ENCODE measurements around the gene FXYD6.

Gene FXYD6

DNA sequence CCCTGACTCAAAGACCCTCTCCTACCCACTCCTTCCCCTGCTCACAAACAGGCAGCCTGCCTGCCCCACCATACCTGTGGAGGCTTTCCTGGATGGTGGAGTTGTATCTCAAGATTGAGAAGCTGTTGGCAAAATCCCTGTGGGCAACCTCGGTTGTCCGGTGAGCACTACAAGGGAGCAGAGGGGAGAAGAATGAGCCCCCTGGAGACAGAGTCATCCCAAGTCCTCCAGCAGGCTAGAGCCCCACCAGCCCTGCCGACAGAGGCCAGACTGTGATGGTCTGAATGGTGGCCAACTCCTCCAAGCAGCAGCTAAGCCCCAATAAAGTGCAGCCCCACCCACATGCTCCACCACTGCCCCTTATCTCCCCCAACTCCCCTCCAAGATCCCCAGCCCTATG lies 35.2 kb upstream of the FXYD6 start:
- no peak for DNase-seq (ENCODE audit: low read depth)
- H3K4me3 ChIP-seq (ENCODE audit: low read depth, low read length) = no peak overlapping the region

DNA sequence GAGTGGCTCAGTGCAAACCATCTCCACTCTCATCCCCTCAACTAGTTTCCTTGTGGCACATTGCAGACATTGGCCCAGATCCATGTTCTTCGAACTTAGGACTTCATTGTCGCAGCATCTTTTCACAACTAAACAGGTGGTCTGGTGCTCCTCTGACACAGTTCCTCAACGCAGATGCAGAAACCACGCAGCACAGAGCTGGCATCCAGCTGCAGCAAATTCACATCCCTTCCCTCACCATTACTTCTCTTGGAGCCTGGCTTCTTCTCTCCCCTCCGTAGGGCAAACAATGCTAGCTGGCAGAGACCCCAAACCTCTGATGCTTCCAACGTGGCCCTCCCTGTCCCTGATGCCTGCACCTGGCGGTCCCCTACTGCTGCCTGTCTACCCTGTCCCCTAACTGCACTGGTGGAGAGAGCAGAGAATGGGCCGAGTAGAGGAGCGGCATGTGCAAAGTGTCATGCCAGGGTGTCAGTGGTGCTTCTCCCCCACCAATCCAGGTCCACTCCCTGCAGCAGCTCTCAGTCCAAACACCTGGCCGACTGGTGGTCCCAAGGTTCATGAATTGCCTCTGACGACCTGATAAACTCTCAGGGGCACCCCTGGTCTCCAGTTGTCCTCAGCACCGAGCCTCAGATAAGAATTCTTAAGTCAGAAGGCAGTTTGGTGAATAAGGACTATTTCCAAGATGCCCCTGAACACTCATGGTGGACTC lies 34.6 kb upstream of the FXYD6 start:
- no peak for DNase-seq (ENCODE audit: low read depth)
- H3K4me3 ChIP-seq (ENCODE audit: low read depth, low read length) = no peak overlapping the region

DNA sequence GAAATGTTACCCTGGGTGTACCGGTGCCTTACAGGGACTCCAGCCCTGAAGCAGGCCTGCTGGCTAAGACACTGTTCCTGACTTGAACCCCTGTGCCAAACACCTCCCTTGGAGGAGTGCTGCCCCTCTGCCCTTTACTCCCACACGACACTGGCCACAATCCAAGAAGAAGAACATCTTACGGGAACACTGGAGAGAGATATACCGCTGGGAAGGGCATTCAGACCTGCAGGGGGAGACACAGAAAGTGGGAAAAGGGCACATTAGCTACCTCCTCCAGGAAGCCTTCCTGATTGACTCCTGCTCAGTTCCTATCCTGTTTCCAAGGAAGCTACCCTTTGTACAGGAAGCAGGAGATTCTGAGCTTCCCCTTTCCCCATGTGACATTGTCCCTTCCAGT lies 34.1 kb upstream of the FXYD6 start:
- no peak overlapping the region for H3K4me3 ChIP-seq (ENCODE audit: low read depth, low read length)
- no peak for DNase-seq (ENCODE audit: low read depth)

DNA sequence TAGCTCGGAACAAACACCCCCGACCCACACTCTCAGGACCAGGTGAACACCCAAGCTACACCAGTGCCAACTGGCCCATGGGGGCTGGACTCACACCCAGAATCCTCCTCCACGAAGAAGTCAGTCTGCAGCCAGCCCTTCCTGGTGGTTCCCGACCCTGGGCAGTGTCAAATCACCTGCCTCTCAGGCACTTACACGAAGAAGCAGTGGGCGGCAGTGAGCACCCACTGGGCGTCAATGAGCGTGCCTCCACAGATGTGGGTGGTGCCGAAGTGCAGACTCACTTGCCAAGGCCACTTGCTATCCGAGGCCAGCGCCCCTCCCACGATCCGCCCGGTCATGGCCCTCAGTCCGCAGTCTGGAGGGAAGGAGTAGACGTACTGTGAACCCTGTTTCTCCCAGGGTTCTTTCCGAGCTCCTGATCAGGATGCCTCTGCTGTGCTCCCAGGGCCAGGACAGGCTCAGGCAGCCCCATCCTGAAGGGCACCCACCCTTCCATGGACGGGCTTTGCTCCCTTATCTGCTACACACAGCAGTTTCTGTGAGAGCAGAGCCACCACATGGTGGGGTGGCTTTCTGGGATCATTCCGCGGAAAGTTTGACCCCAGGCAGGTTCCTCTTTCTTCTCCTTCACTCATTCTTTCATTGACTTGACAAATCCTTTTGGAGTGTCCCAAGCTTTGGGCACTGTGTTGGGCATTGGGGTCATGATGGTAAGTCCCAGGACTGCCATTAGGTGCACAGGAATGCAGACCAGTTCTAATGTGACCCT lies 33.3 kb upstream of the FXYD6 start:
- no peak for DNase-seq (ENCODE audit: low read depth)
- H3K4me3 ChIP-seq (ENCODE audit: low read depth, low read length) = no peak overlapping the region

DNA sequence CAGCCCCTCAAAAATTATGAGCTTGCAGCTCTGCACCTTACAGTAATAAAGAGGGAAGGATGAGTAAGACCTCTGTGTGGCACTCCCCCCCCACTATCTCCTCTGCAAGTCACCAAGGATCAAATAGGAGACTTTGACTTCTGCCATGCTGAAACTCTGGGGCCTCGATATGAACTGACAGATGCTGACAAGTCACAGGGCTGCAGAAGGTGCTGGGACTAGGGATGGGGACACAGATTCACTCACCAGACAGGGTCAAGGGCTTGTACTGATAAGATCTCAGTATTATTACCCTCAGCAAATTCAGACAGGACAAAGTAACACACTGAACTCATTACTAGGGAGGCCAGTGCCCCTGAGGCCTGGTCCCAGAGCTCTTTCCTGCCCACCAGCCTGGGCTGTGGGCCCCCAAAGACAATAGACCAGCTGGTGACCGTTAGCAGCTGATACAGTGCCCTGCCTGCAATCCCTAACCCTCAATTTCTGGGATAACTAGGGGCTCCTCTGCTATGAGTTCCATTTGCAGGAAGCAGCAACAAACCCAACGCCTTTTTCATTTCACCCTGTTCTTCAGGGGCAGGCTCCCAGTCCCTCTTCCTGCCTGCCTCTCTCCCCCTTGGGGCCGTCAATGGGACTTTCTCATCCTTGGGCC lies 32.6 kb upstream of the FXYD6 start:
- DNase-seq (ENCODE audit: low read depth) = no peak

DNA sequence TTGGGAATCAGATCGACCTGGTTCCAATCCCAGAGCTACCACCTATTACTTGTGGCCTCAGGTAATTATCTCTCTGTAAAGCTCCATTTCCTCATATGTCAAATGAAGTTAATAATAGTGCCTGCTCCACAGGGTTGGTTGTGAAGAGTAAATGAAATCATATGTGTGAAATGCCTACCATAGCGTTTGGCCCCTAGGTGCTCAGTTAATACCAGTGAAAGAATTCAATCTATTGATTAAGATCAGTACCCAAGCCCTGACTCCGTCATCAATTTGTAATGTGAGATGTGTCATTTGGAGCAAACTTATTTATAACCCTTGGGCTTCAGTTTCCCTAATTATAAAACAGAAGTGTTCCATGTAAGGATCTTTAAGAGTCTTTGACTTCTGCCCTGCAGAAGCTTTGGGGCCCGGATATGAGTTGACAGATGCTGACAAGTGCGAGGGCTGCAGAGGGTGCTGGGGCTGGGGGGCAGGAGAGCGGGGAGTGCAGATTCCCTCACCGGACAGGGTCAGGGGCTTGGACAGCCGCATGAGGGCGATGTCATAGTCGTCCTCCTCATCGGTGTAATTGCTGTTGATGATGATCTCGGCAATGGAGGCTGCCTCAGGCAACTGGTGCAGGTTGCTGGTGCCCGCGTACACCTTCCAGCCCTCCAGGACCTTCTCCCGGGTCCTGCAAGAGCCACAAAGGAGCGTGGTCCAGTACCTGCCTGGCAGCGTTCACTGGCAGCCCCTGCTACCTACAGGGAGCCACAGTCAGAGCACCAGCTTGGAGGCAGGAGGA lies 31.8 kb upstream of the FXYD6 start:
- no peak overlapping the region for H3K4me3 ChIP-seq (ENCODE audit: low read depth, low read length)
- DNase-seq (ENCODE audit: low read depth) = no peak

More for the DNA sequence above, 32.6 kb upstream of the FXYD6 start:
- H3K4me3 ChIP-seq (ENCODE audit: low read depth, low read length) = no peak overlapping the region

DNA sequence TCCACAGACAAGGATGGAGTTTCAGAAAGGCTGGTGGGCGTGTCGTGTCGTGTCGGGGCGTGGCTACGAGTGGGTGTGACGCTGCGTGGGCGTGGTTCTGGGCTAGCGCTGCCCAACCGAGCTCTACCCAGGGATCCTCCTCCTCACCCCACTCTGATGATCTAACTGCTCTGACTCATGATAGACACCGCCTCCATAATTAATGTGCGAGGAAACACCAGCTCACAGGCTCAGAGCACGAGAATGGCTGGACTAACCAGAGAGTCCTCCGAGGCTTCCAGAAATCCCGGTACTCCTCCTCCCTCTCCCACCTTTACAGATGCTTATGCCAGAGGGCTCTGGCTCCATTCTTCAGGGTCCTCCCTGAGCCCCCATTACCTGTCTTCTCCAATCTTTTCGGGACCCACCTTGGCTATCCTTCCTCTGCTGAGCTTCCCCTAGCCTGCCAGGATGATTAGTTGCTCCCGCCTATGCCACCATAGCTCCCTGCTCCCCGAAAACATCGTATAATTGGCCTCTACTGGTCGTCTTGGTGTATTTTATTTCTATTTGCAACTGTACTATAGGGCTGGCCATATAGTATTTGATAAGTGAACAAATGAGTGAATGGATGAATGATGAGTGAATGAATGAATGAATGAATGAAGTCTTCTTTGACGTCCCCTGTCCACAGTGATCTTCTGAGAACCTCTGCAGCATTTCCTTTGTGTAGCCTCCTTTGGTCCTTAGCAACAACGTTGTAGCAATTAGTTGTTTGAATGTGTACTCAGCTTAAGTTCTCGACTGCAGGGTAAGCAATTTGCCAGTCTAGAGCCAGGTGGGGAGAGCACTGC lies 31.0 kb upstream of the FXYD6 start:
- H3K4me3 ChIP-seq (ENCODE audit: low read depth, low read length) = peak overlapping the region; percentile 22

DNA sequence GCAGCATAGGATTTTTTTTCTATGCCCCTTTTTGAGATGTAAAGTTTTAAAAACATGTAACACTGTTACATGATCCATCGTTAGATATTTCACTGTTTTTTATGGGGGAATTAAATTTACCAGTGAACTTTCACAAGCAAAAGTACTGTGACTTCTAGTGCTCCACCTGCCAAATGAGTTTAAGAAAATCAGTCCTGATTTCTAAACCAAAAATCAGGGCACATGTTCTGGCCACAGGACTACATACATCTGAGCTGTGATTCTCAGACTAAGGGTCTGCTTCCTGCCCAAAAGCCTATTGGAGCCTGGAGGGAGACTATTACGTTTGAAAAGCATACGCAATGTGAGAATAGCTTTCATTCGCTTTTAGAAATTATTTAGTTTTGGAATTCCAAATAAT lies 30.3 kb upstream of the FXYD6 start:
- no peak overlapping the region for H3K4me3 ChIP-seq (ENCODE audit: low read depth, low read length)
- no peak for DNase-seq (ENCODE audit: low read depth)

More for the DNA sequence above, 31.0 kb upstream of the FXYD6 start:
- DNase-seq (ENCODE audit: low read depth) = peak; percentile 86

DNA sequence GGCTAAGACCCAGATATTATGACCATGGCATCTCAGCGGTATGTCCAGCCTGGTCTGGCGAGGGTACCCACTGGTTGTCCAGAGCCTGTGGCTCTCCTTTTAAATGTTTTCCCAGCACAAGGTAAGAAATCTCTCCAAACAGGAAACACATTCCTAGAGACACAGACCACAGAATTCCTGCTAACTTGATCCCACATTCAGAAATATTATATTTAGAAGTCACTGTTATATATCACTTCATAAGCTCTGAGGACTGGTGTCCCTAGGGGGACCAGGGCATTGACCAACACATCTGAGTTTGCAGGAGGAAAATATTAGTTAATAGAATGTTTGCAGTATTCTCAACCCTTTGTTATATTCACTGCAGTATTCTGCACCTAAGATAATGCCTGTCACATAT lies 29.7 kb upstream of the FXYD6 start:
- H3K4me3 ChIP-seq (ENCODE audit: low read depth, low read length) = no peak overlapping the region
- no peak for DNase-seq (ENCODE audit: low read depth)

DNA sequence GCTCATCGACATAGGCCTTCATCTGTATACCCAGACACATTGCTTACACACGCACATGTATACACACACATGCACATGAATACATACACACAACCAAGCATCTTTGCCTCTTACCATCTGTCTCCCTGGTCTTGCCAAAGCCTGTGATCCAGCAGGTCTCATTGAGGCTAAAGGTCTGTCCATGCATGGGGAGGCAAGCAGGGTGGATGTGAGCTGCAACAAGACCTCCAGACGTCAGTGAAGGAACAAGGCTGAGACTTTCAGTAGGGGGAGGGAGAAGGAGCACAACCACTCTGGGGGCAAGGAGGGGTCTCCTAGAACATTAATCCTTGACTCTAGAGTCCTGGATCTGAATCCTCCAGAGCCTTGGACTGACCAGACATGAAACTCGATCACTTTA lies 29.1 kb upstream of the FXYD6 start:
- H3K4me3 ChIP-seq (ENCODE audit: low read depth, low read length) = no peak overlapping the region
- no peak for DNase-seq (ENCODE audit: low read depth)

DNA sequence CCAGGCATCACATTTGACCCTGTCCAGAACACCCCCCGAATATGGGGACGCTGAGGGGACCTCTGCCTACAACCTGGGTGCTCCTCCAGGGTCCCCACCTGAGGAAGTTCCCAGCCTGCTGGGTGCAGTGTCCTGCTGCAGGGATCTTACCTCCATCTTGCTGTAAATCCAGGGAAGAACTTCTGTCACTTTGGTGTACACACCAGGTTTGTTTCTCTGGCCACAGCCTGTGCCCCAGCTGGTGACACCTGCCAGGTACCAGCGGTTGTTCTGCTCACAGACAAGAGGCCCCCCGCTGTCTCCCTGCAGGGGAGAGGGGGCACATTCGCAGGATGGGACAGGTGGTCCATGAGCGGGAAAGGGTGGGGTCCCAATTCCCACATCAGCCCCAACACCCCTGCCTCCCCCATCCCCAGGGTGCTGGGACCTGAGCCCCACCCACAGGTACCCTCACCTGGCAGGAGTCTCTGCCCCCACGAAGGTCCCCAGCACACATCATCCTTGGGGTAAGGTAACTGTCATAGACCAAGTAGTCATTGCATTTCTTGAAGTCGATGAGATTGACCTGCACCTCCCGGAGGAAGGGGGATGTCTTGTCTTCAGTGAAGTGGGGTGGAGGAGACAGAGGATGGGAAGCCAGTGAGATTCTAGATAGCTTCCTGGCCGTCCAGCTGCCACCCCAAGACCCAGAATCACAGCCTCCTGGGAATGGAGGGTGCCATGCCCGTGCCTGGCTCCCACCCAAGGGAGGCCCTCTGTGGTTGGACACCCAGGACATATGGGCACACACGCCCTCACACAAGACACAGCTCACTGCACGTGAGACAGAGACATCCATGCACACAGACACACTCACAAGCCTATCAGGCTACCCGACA lies 27.3 kb upstream of the FXYD6 start:
- DNase-seq (ENCODE audit: low read depth) = no peak
- no peak overlapping the region for H3K4me3 ChIP-seq (ENCODE audit: low read depth, low read length)

DNA sequence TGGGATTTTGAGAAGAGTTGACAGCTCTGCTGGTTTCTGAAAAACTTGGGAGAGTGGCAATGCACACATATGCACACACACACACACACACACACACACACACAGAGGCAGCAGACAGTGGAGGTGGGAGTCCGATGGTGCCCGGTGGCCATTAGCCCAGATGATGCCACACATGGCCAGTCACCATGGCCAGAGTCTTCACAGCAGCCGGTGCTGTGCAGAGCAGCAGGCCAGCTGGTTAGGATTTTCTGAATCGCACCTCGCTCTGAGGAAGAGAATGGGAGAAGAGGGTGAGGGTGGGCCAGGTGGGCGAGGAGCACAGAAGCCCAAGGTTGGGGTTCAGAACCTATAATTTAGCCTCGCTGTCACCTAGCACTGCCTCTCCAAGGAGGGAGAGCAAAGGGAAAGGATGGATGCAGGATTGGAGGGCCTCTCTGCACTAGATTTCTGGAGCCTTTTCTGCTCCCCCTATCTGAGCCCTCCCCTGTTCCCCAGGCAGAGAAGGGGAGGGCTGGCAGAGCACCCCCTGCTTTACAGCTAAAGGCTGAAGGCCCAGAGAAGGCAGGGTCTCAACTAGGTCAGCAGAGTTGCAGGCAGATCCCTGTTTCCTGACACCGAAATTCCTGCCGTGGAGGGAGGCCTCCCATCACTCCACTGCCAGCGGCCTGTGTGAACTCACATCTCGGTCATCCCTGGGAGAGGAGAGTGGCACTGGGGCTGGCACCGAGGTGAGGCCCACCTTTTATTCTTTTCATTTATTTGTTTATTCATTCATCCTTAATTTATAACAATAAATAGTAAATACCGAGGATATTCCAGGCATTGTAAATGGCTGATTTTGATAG lies 25.8 kb upstream of the FXYD6 start:
- DNase-seq (ENCODE audit: low read depth) = no peak
- no peak overlapping the region for H3K4me3 ChIP-seq (ENCODE audit: low read depth, low read length)

DNA sequence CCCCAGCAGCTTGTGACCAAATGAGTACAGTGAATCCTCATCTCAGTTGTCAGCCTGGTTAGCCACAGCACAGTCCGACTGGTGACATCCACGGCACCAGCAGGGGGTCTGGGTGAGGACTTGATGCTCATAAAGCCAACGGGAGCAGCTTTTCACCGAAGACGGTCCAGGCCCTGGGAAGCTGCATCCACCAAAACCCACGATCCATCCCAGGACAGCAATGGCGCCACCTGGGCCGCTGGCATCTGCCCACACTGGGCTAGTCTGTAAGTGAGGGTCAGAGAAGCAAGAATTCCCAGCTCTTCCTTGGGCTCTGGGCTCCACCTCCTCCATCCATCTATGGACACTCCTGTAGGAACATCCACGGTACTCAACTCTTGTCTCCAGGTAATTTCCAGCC lies 25.1 kb upstream of the FXYD6 start:
- no peak for DNase-seq (ENCODE audit: low read depth)
- no peak overlapping the region for H3K4me3 ChIP-seq (ENCODE audit: low read depth, low read length)

DNA sequence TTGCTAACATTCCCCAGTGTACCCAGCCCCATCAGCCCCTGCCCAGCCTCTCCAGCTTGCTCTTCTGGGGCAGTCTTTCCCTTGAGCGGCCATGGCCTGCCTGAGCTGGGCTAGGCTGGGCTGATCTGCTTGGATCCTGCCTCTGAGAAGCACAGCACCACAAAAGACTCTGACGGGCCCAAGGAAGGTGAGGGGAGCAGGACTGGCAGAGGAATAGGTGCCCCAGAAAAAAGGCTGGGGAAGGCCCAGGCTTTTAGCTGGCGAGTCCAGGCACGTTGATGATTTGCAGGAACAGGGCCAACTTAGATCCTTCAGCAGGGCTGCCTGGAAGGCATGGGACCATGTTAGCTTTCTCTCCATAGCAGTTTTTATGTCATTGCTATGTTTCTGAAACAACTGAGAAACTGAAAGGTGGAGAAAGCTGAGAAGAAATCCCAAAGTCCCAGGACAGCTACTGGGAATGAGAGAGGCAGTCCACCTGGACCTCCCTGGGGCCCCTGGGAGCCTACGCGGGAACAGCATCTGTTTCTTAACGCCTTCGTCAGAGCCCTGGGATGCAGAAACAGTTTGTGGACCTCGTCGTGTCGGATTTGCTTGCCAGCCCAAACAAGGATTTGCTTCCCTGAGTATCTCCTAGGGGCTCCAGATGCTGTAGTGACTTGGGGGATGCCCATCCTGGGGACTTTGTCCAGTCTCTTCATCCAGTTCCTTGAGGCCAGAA lies 24.4 kb upstream of the FXYD6 start:
- no peak for DNase-seq (ENCODE audit: low read depth)
- no peak overlapping the region for H3K4me3 ChIP-seq (ENCODE audit: low read depth, low read length)

DNA sequence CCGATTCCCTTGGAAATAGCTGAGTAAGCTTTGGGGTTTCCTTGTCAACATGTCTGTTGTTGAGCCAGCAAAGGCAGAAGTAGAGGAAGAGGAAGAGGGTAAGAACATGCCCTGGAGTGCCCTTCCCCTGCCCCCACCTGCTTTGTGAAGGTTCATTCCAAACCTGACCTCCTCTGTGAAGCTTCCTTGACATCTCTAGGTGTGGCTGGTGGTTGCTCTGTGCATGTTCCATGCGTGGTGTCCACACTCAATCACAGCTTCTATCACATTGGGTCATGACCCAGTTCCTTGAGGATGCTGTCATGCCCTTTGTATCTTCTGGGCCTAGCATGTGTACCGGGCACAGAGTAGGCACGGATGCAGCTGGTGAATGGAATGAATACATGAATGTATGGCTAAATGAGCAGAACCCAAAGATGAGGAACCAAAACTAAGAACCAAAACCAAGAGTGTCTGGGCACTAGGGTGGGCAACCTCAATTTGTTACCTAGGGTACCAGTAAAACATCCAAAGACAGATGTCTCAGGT lies 23.7 kb upstream of the FXYD6 start:
- no peak for DNase-seq (ENCODE audit: low read depth)

DNA sequence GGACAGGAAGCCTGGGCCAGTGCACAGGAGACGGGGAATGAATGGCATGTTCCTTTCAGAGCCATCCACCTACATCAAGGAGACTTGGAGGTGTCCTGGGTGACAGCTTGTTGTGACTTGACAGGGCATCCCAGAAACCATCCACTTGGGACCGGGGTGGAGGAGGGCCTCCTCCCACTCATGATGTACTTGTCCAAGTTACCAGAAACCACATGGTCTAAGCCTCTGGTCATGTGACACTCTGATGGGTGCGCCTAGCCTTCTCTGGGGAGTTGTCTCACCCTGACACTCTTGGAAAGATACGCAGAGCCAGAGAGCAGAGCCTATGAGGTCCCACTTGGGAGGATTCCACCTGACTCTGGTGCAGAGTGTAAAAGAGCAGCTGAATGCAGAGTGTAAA lies 21.6 kb upstream of the FXYD6 start:
- no peak overlapping the region for H3K4me3 ChIP-seq (ENCODE audit: low read depth, low read length)
- no peak for DNase-seq (ENCODE audit: low read depth)

More for the DNA sequence above, 23.7 kb upstream of the FXYD6 start:
- H3K4me3 ChIP-seq (ENCODE audit: low read depth, low read length) = no peak overlapping the region

Measured in skeletal muscle cell (primary cell).